GM13977 (cell line): Measurements from ENCODE around the gene GNAO1.

Source experiments
- DNase-seq: peaks from one replicate; pipeline ENCODE4 v3.0.0; 2012; ENCODE audit warnings: low spot score
- in situ Hi-C: fragments of 300-500 bp; cut with MboI; formaldehyde crosslinking; loops from one replicate; pipeline ENCODE4 v1.12.0; 2022; ENCODE audit warnings: low sequenced_read_pairs, low pct_unique_long_range_greater_than_20kb, mixed read lengths, inconsistent platforms; ENCODE audit not compliant: unreplicated experiment
- TF ChIP-seq, protein P1 (sequence below): IDR thresholded peaks from 2 replicates; pipeline ENCODE4 v1.5.1; 2012; ENCODE audit warnings: mild to moderate bottlenecking, control low read depth; ENCODE audit not compliant: insufficient read depth; ENCODE audit errors: extremely low read depth, missing control alignments

Gene GNAO1

GRCh38 chr16:56297684-56298083 is 106.4 kb downstream of the GNAO1 start:
- in situ Hi-C loops: no loop called here
- TF ChIP-seq, protein P1, sequence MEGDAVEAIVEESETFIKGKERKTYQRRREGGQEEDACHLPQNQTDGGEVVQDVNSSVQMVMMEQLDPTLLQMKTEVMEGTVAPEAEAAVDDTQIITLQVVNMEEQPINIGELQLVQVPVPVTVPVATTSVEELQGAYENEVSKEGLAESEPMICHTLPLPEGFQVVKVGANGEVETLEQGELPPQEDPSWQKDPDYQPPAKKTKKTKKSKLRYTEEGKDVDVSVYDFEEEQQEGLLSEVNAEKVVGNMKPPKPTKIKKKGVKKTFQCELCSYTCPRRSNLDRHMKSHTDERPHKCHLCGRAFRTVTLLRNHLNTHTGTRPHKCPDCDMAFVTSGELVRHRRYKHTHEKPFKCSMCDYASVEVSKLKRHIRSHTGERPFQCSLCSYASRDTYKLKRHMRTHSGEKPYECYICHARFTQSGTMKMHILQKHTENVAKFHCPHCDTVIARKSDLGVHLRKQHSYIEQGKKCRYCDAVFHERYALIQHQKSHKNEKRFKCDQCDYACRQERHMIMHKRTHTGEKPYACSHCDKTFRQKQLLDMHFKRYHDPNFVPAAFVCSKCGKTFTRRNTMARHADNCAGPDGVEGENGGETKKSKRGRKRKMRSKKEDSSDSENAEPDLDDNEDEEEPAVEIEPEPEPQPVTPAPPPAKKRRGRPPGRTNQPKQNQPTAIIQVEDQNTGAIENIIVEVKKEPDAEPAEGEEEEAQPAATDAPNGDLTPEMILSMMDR: no peak

GRCh38 chr16:56298116-56298515 is 106.8 kb downstream of the GNAO1 start:
- no peak for DNase-seq
- in situ Hi-C loops: no loop called here
- TF ChIP-seq, protein P1: no peak

More at GRCh38 chr16:56297684-56298083, 106.4 kb downstream of the GNAO1 start:
- no peak for DNase-seq

GRCh38 chr16:56298948-56299596 is 107.8 kb downstream of the GNAO1 start:
- TF ChIP-seq, protein P1: no peak
- in situ Hi-C loops: no loop called here
- no peak for DNase-seq

DNA sequence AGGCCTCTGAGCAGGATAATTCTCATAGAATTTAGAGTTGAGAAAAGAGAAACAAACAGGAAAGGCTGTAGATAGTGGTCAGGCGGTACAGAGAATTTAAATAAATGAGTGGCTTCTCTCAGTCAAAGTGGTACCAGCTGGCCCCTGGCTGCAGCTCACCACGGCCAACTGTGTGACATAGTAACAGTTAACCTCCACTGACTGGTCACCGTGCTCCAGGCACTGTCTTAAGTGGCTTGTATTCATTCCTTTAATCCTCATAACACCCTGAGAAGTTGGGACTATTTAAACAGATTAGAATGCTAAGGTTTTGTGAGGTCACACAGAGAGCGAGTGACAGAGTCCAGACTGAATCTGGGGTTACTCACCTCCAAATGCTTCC is 108.9 kb downstream of the GNAO1 start:
- in situ Hi-C loops: no loop called here
- no peak for DNase-seq

DNA sequence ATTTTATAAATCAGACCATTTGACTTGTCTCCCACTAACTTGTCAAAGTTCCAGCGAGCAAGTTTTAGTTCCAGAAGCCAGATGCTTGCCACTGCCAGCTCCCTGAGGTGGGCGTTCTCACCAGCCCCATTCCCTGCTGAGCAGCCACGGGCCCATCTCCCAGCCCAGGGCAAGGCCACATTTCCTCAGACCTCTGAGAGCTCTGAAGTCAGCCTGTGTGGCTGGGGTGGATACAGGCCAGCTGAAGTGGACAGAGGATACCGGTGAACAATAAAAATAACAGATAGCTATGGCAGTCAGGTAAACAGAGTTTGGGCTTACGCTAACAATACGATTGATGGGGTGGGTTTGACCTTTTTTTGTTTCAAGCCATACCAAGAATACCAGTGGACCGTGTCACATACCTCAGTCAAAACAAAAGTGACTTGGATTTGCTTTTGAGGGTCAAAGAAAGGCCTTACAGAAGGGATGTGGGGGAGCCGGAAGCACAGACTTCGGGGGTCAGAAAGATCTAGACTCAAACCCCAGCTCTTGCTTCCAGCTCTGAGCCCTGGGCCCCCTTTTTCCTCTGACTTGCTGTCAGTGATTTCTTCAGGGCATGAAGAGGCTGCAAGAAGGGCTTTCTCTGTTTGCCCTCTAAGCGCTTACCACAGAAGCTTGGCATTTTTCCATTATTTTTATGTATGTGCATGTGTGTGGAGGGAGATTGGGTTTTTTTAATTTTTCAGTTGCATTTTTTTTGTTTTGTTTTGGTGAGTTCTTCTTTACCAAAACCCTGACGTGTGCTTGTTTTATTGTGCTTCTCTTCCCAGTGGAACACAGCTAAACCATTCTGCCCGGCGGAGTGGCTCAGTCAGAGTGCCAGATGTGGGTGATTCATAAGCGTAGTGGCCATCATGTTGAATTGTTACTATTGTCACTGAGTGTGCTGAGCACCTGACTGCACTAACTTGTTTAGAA is 109.9 kb downstream of the GNAO1 start:
- in situ Hi-C loops: no loop called here
- DNase-seq: no peak
- TF ChIP-seq, protein P1: no peak

More for the DNA sequence above, 108.9 kb downstream of the GNAO1 start:
- TF ChIP-seq, protein P1: no peak

DNA sequence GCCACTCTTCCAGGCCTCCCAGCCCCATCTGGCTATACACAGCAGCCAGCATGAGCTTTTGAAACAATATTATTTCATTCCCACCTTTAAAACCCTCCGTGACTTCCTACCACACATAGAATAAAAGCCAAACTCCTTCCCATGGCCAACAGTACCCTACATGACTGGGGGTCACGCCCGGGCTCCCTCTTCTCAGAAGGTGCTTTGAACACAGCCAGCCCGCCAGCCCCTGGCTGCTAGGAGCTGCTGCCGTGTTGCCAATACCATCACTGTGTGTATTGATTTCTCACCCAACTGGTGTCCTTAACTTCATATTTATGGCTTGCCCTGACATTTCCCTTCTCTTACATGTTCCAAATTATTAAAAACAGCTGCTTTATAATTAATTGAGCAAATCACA is 111.2 kb downstream of the GNAO1 start:
- TF ChIP-seq, protein P1: no peak
- DNase-seq: no peak
- in situ Hi-C loops: no loop called here
